ENCODE data around the gene AURKB. TPM values are rescaled to one million over a fixed set of nuclear protein-coding genes. Genes with fewer than 3 reads are reported as not detected.

Gene AURKB
- total RNA-seq, 1 experiment from 2014 or later = 167 TPM

- no peaks in the 10 kb centered on the region for H3K9me3 ChIP-seq (ENCODE audit: insufficient read depth, low read depth)
- no peaks in the 10 kb centered on the region for H4K20me1 ChIP-seq (ENCODE audit: insufficient read depth)
- peaks cover 22% of the 10 kb centered on the region; the same call in 1 of the 2 replicates for H3F3A ChIP-seq (ENCODE audit: insufficient read depth, low read depth)
- BruUV-seq (replicated peaks) = no TSS peak
- no peaks in the 10 kb centered on the region for H3K27me3 ChIP-seq (ENCODE audit: insufficient read depth, low read depth)
- TF ChIP-seq EZH2 (IDR thresholded peaks at IDR 0.05; ENCODE audit: low read depth) = no peak
- TF ChIP-seq, protein P1, sequence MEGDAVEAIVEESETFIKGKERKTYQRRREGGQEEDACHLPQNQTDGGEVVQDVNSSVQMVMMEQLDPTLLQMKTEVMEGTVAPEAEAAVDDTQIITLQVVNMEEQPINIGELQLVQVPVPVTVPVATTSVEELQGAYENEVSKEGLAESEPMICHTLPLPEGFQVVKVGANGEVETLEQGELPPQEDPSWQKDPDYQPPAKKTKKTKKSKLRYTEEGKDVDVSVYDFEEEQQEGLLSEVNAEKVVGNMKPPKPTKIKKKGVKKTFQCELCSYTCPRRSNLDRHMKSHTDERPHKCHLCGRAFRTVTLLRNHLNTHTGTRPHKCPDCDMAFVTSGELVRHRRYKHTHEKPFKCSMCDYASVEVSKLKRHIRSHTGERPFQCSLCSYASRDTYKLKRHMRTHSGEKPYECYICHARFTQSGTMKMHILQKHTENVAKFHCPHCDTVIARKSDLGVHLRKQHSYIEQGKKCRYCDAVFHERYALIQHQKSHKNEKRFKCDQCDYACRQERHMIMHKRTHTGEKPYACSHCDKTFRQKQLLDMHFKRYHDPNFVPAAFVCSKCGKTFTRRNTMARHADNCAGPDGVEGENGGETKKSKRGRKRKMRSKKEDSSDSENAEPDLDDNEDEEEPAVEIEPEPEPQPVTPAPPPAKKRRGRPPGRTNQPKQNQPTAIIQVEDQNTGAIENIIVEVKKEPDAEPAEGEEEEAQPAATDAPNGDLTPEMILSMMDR (conservative IDR thresholded peaks at IDR 0.05) = no peak
- H3K4me3 ChIP-seq = no peak overlapping the region
- no peak overlapping the region for H3K4me2 ChIP-seq
- ChIA-PET CTCF (no interaction called here), POLR2A (ENCODE audit: unreplicated experiment) (no interaction called here)
- H3K4me1 ChIP-seq (replicated peaks; ENCODE audit: insufficient read depth) = peaks cover 10% of the 10 kb centered on the region
- H3K36me3 ChIP-seq (ENCODE audit: low read depth) = no peaks in the 10 kb centered on the region
- no peak overlapping the region for H3K27ac ChIP-seq
- H3K79me2 ChIP-seq (ENCODE audit: low read depth) = peaks cover 25% of the 10 kb centered on the region
- no peak overlapping the region for H2AFZ ChIP-seq
- no peak for DNase-seq
- H3K9me2 ChIP-seq (ENCODE audit: insufficient read depth) = no peaks in the 10 kb centered on the region
- intact Hi-C loops (cut with micrococcal nuclease; ENCODE audit: unreplicated experiment) = no loop called here
Observed at GRCh38 chr17:8204761-8205555, 5.4 kb downstream of the AURKB start.

DNA sequence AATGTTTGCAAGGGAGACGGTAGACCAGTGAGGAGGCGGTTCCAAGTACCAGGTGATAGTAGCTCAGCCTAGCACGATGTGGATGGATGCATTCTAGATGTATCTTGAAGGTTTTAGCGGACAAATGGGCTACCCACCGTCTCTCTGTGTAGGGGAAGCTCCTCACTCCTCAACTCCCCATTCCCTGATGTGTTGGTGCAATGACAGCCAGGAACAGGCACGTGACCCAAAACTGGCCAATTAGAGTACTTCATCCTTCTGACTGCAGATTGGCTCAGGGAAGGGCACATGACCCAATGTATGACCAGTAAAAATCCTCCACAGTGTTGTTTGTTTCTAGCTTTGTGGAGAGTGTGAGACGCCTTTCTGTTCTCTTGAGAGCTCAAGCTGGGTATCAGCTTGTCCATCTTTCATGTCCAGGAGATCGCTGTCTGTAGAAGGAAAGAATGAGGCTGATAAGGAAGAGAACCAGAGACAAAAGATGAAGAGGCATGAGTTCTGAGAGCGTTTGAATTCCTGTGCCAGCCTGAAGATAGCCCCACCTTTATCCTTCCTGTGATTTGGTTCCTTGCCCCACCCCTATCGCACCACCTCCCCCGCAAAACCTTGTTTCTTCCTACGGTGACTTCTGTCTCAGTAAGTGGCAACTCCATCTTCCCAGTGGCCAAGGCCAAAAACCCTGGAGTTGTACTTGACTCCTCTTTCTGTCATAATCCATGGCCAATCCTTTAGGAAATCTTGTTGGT, 18.1 kb downstream of the AURKB start:
- ChIA-PET POLR2A (ENCODE audit: unreplicated experiment) (interaction anchor here (0.9 to 1.2 kb wide), 3 partner anchors 18 to 56 kb away, joined by 3 to 17 read pairs (median 4); partner anchors contain the start of gene AURKB), CTCF (interaction anchor here (0.6 to 0.7 kb wide), 2 partner anchors 27 to 204 kb away, joined by 3 to 4 read pairs; no protein-coding TSS in a partner anchor)
- H3K79me2 ChIP-seq (ENCODE audit: low read depth) = peaks cover 11% of the 10 kb centered on the region
- H3F3A ChIP-seq (ENCODE audit: insufficient read depth, low read depth) = peaks cover 8% of the 10 kb centered on the region
- H3K9me2 ChIP-seq (ENCODE audit: insufficient read depth) = no peaks in the 10 kb centered on the region
- BruUV-seq (replicated peaks) = TSS peak; percentile 12
- no peak for TF ChIP-seq EZH2 (IDR thresholded peaks at IDR 0.05; ENCODE audit: low read depth)
- TF ChIP-seq, protein P1 (conservative IDR thresholded peaks at IDR 0.05) = no peak
- H3K4me3 ChIP-seq = no peak overlapping the region
- peak; percentile 55 to 66 for DNase-seq
- no peaks in the 10 kb centered on the region for H3K36me3 ChIP-seq (ENCODE audit: low read depth)
- H2AFZ ChIP-seq = no peak overlapping the region
- peak overlapping the region; percentile 40 for H3K4me2 ChIP-seq
- intact Hi-C loops (cut with micrococcal nuclease; ENCODE audit: unreplicated experiment) = no loop called here
- no peaks in the 10 kb centered on the region for H3K9me3 ChIP-seq (ENCODE audit: insufficient read depth, low read depth)
- H4K20me1 ChIP-seq (ENCODE audit: insufficient read depth) = 0 out of 2 replicates have a peak, but pooled peaks cover under 1% of the 10 kb centered on the region
- H3K27me3 ChIP-seq (ENCODE audit: insufficient read depth, low read depth) = no peaks in the 10 kb centered on the region
- H3K27ac ChIP-seq = no peak overlapping the region
- peaks cover 12% of the 10 kb centered on the region for H3K4me1 ChIP-seq (replicated peaks; ENCODE audit: insufficient read depth)

DNA sequence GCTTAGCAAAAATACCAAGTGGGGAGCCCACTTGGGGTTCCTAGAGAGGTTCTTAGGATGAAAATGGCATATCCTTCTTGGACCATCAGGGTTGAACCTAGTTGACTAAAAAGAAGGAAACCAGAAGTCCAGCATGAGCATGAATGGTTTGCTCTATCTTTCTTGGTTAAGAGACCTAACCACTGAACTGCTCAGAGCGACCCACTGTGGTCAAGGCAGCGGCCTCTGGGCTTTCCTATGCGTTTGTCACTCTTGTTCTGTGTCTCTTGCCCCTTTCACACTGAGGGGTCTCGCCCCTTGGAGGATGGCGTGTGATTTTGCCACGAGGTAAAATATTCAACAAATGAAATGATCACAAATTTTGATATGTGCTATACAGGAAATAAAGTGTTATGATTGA, 19.9 kb downstream of the AURKB start:
- no TSS peak for BruUV-seq (replicated peaks)
- POLR2A ChIA-PET (ENCODE audit: unreplicated experiment) = interaction anchor here (0.5 to 0.7 kb wide), 6 partner anchors 17 to 52 kb away, joined by 3 to 20 read pairs (median 5); partner anchors contain the start of genes AURKB and PER1
- H3F3A ChIP-seq (ENCODE audit: insufficient read depth, low read depth) = peaks cover 24% of the 10 kb centered on the region

More for the DNA sequence above, 19.9 kb downstream of the AURKB start:
- DNase-seq = no peak
- Histone ChIP-seq H3K9me2 (ENCODE audit: insufficient read depth) (no peaks in the 10 kb centered on the region), H3K4me3 (peak overlapping the region; percentile 29; the same call in 1 of the 2 replicates), H3K4me1 (replicated peaks; ENCODE audit: insufficient read depth) (peaks cover 12% of the 10 kb centered on the region), H3K27me3 (ENCODE audit: insufficient read depth, low read depth) (no peaks in the 10 kb centered on the region), H3K36me3 (ENCODE audit: low read depth) (no peaks in the 10 kb centered on the region), H3K4me2 (peak overlapping the region; percentile 66), H3K9me3 (ENCODE audit: insufficient read depth, low read depth) (no peaks in the 10 kb centered on the region), H4K20me1 (ENCODE audit: insufficient read depth) (0 out of 2 replicates have a peak, but pooled peaks cover 3% of the 10 kb centered on the region), H2AFZ (0 out of 2 replicates have a peak overlapping the region, but pooled peaks have one; percentile 59), H3K27ac (no peak overlapping the region), H3K79me2 (ENCODE audit: low read depth) (peaks cover 11% of the 10 kb centered on the region)
- CTCF ChIA-PET = interaction anchor here (0.6 to 0.9 kb wide), 4 partner anchors 9 to 110 kb away, joined by 3 to 13 read pairs (median 4); partner anchors contain the start of genes HES7 and SLC25A35
- intact Hi-C loops (cut with micrococcal nuclease; ENCODE audit: unreplicated experiment) = loop anchor here (1.0 kb wide), 1 partner anchor 110 kb away; no protein-coding TSS in a partner anchor
- no peak for TF ChIP-seq EZH2 (IDR thresholded peaks at IDR 0.05; ENCODE audit: low read depth)
- TF ChIP-seq, protein P1 (conservative IDR thresholded peaks at IDR 0.05) = no peak
